DND-41 (cell line): ENCODE results near the gene SORL1-AS1.

Source experiments
- ATAC-seq: fragments of 200-7000 bp; cut with Tn5 transposase; 3 replicates; pipeline ENCODE4 v1.9.1; 2021; ENCODE audit warnings: low read depth; ENCODE audit not compliant: insufficient read depth
- DNase-seq: peaks from one replicate; pipeline ENCODE4 v3.0.0-alpha.2; 2020
- H2AFZ ChIP-seq: 2 replicates; pipeline ENCODE4 v1.6.0; 2012; ENCODE audit warnings: low read depth, low read length
- H3K27ac ChIP-seq: 2 replicates; pipeline ENCODE4 v1.5.1; 2012; ENCODE audit warnings: low read length, inconsistent platforms
- H3K27me3 ChIP-seq: fragments of 200-600 bp; sonication (generic); 2 replicates; pipeline ENCODE4 v1.6.0; 2012; ENCODE audit warnings: low read length, mild to moderate bottlenecking, inconsistent platforms; ENCODE audit not compliant: insufficient read depth, poor library complexity
- H3K36me3 ChIP-seq: 2 replicates; pipeline ENCODE4 v1.5.1; 2012; ENCODE audit warnings: low read length, inconsistent platforms; ENCODE audit not compliant: insufficient read depth
- H3K4me1 ChIP-seq: 2 replicates; pipeline ENCODE4 v1.5.1; 2012; ENCODE audit warnings: mild to moderate bottlenecking, low read length; ENCODE audit not compliant: insufficient read depth
- H3K4me2 ChIP-seq: 2 replicates; pipeline ENCODE4 v1.6.0; 2012; ENCODE audit warnings: mild to moderate bottlenecking, moderate library complexity, low read length, inconsistent platforms; ENCODE audit not compliant: insufficient read depth
- H3K4me3 ChIP-seq, 2 experiments: fragments of 200-600 bp in 1 of 2; shearing (Covaris generic) in 1 of 2; 2 replicates each; pipeline ENCODE4 v1.5.1; 2012 to 2016; ENCODE audit warnings: inconsistent platforms in 2 of 2, low read length in 2 of 2, mild to moderate bottlenecking in 2 of 2, low read depth in 1 of 2, moderate library complexity in 1 of 2
- H3K79me2 ChIP-seq: 2 replicates; pipeline ENCODE4 v1.6.0; 2012; ENCODE audit warnings: low read length, inconsistent platforms; ENCODE audit not compliant: insufficient read depth
- H3K9ac ChIP-seq: 2 replicates; pipeline ENCODE4 v1.6.0; 2012; ENCODE audit warnings: low read depth, mild to moderate bottlenecking, inconsistent platforms, low read length, moderate library complexity
- H3K9me3 ChIP-seq: 2 replicates; pipeline ENCODE4 v1.5.1; 2012; ENCODE audit warnings: low read length, moderate library complexity, mild to moderate bottlenecking, inconsistent platforms; ENCODE audit not compliant: insufficient read depth, severe bottlenecking
- H4K20me1 ChIP-seq: 2 replicates; pipeline ENCODE4 v1.6.0; 2012; ENCODE audit warnings: low read length; ENCODE audit not compliant: insufficient read depth
- CTCF ChIP-seq: IDR thresholded peaks from 2 replicates; pipeline ENCODE4 v1.5.1; 2012; ENCODE audit warnings: borderline replicate concordance, low read length, moderate library complexity, mild to moderate bottlenecking; ENCODE audit not compliant: poor library complexity, severe bottlenecking; ENCODE audit errors: extremely low read depth
- EZH2 ChIP-seq: IDR thresholded peaks from 3 replicates; pipeline ENCODE4 v1.6.1; 2012; ENCODE audit warnings: borderline replicate concordance, low read depth, mild to moderate bottlenecking, moderate library complexity, low read length, inconsistent platforms; ENCODE audit not compliant: severe bottlenecking

The SORL1-AS1 gene

GRCh38 chr11:121441521-121441920 is 11.2 kb downstream of the SORL1-AS1 start:
- Histone ChIP-seq H3K9ac (no peak overlapping the region), H3K27me3 (no peaks in the 10 kb centered on the region), H3K9me3 (no peaks in the 10 kb centered on the region), H4K20me1 (no peaks in the 10 kb centered on the region), H3K79me2 (no peaks in the 10 kb centered on the region), H3K4me1 (peaks cover 18% of the 10 kb centered on the region), H3K4me3 (no peak overlapping the region), H3K36me3 (no peaks in the 10 kb centered on the region), H3K4me2 (no peak overlapping the region), H3K27ac (no peak overlapping the region), H2AFZ (no peak overlapping the region)
- ATAC-seq (no peak), DNase-seq (no peak)
- TF ChIP-seq CTCF (no peak), EZH2 (no peak)

- H3K9ac ChIP-seq: no peak overlapping the region
- no peaks in the 10 kb centered on the region for H3K27me3 ChIP-seq
- no peak for ATAC-seq
- DNase-seq: no peak
- H3K9me3 ChIP-seq: no peaks in the 10 kb centered on the region
- H2AFZ ChIP-seq: no peak overlapping the region
- no peak overlapping the region for H3K4me3 ChIP-seq
- TF ChIP-seq CTCF (no peak), EZH2 (no peak)
- H3K36me3 ChIP-seq: no peaks in the 10 kb centered on the region
- H3K4me1 ChIP-seq: peaks cover under 1% of the 10 kb centered on the region; the same call in 1 of the 2 replicates
- no peak overlapping the region for H3K4me2 ChIP-seq
- no peaks in the 10 kb centered on the region for H3K79me2 ChIP-seq
- H3K27ac ChIP-seq: no peak overlapping the region
- H4K20me1 ChIP-seq: no peaks in the 10 kb centered on the region
Observed at GRCh38 chr11:121439759-121440158, 13.0 kb downstream of the SORL1-AS1 start.

- no peak for TF ChIP-seq EZH2
- TF ChIP-seq CTCF: no peak
- no peak overlapping the region for H3K27ac ChIP-seq
- ATAC-seq (no peak), DNase-seq (no peak)
- no peak overlapping the region for H3K9ac ChIP-seq
- no peaks in the 10 kb centered on the region for H3K79me2 ChIP-seq
- H2AFZ ChIP-seq: no peak overlapping the region
- H3K36me3 ChIP-seq: no peaks in the 10 kb centered on the region
- H3K4me1 ChIP-seq: no peaks in the 10 kb centered on the region
- H3K4me3 ChIP-seq: no peak overlapping the region
- H3K9me3 ChIP-seq: no peaks in the 10 kb centered on the region
- H3K4me2 ChIP-seq: no peak overlapping the region
- H4K20me1 ChIP-seq: no peaks in the 10 kb centered on the region
- no peaks in the 10 kb centered on the region for H3K27me3 ChIP-seq
Observed at GRCh38 chr11:121439337-121439736, 13.4 kb downstream of the SORL1-AS1 start.

GRCh38 chr11:121437686-121438078 is 15.1 kb downstream of the SORL1-AS1 start:
- H4K20me1 ChIP-seq: no peaks in the 10 kb centered on the region
- no peak for DNase-seq
- no peaks in the 10 kb centered on the region for H3K27me3 ChIP-seq
- no peak overlapping the region for H2AFZ ChIP-seq
- H3K9ac ChIP-seq: no peak overlapping the region
- H3K79me2 ChIP-seq: no peaks in the 10 kb centered on the region
- ATAC-seq: no peak
- no peak overlapping the region for H3K4me2 ChIP-seq
- H3K4me3 ChIP-seq: no peak overlapping the region
- no peak overlapping the region for H3K27ac ChIP-seq
- H3K36me3 ChIP-seq: no peaks in the 10 kb centered on the region
- TF ChIP-seq CTCF: no peak
- TF ChIP-seq EZH2: no peak
- H3K4me1 ChIP-seq: no peaks in the 10 kb centered on the region
- H3K9me3 ChIP-seq: no peaks in the 10 kb centered on the region
